SK-N-SH treated with all-trans-retinoic acid at 6 μM for 48 hours (cell line): ENCODE measurements around the gene BOK.

ENCODE experiments used
- ATAC-seq: fragments of 200-7000 bp; cut with Tn5 transposase; 3 replicates; pipeline ENCODE4 v1.9.1; 2020; ENCODE audit warnings: mild to moderate bottlenecking, moderate library complexity
- ARNTL ChIP-seq: fragments of 450-650 bp; formaldehyde crosslinking; IDR thresholded peaks from 2 replicates; pipeline ENCODE4 v1.5.0; 2020; ENCODE audit warnings: low read depth, mild to moderate bottlenecking, moderate library complexity, borderline replicate concordance
- BACH2 ChIP-seq: fragments of 250-450 bp; sonication (Bioruptor Pico); IDR thresholded peaks from 2 replicates; pipeline ENCODE4 v1.9.0; 2021; ENCODE audit warnings: mild to moderate bottlenecking, borderline replicate concordance
- CREB5 ChIP-seq: fragments of 250-450 bp; sonication (Bioruptor Pico); IDR thresholded peaks from 2 replicates; pipeline ENCODE4 v1.5.1; 2020; ENCODE audit warnings: low read depth, mild to moderate bottlenecking, moderate library complexity
- CSRNP3 ChIP-seq: fragments of 250-450 bp; sonication (Bioruptor Pico); IDR thresholded peaks from 2 replicates; pipeline ENCODE4 v1.5.1; 2021; ENCODE audit warnings: mild to moderate bottlenecking, moderate library complexity
- ESRRG ChIP-seq: fragments of 250-450 bp; sonication (Bioruptor Pico); IDR thresholded peaks from 2 replicates; pipeline ENCODE4 v1.6.1; 2021; ENCODE audit warnings: mild to moderate bottlenecking
- GLIS3 ChIP-seq: fragments of 250-450 bp; sonication (Bioruptor Pico); IDR thresholded peaks from 2 replicates; pipeline ENCODE4 v1.5.0; 2020; ENCODE audit warnings: mild to moderate bottlenecking, moderate library complexity
- ISL1 ChIP-seq: fragments of 250-450 bp; sonication (Bioruptor Pico); IDR thresholded peaks from 2 replicates; pipeline ENCODE4 v2.1.2; 2022; ENCODE audit warnings: mild to moderate bottlenecking, moderate library complexity
- OSR1 ChIP-seq: fragments of 250-450 bp; sonication (Bioruptor Pico); IDR thresholded peaks from 2 replicates; pipeline ENCODE4 v1.8.0; 2022; ENCODE audit warnings: moderate library complexity, mild to moderate bottlenecking, inconsistent platforms
- PATZ1 ChIP-seq: fragments of 250-450 bp; sonication (Bioruptor Pico); IDR thresholded peaks from 2 replicates; pipeline ENCODE4 v1.8.0; 2020; ENCODE audit warnings: mild to moderate bottlenecking, moderate library complexity, borderline replicate concordance
- POU6F1 ChIP-seq: fragments of 250-450 bp; sonication (Bioruptor Pico); IDR thresholded peaks from 2 replicates; pipeline ENCODE4 v1.8.0; 2021; ENCODE audit warnings: low read depth, mild to moderate bottlenecking, moderate library complexity, borderline replicate concordance
- RARB ChIP-seq: fragments of 250-450 bp; sonication (Bioruptor Pico); IDR thresholded peaks from 2 replicates; pipeline ENCODE4 v1.8.0; 2021; ENCODE audit warnings: mild to moderate bottlenecking, moderate library complexity
- TOX ChIP-seq: fragments of 250-450 bp; sonication (Bioruptor Pico); IDR thresholded peaks from 2 replicates; pipeline ENCODE4 v1.8.0; 2021; ENCODE audit warnings: mild to moderate bottlenecking, moderate library complexity, borderline replicate concordance
- TSHZ2 ChIP-seq: fragments of 250-450 bp; sonication (Bioruptor Pico); IDR thresholded peaks from 2 replicates; pipeline ENCODE4 v1.5.0; 2020; ENCODE audit warnings: mild to moderate bottlenecking, moderate library complexity
- ZC3H10 ChIP-seq: fragments of 250-450 bp; sonication (Bioruptor Pico); IDR thresholded peaks from 2 replicates; pipeline ENCODE4 v1.5.1; 2021; ENCODE audit warnings: mild to moderate bottlenecking, moderate library complexity
- ZFP3 ChIP-seq: fragments of 250-450 bp; sonication (Bioruptor Pico); IDR thresholded peaks from 2 replicates; pipeline ENCODE4 v1.5.0; 2020; ENCODE audit warnings: mild to moderate bottlenecking, moderate library complexity
- ZNF70 ChIP-seq: fragments of 450-650 bp; formaldehyde crosslinking; IDR thresholded peaks from 2 replicates; pipeline ENCODE4 v1.5.0; 2020; ENCODE audit warnings: mild to moderate bottlenecking, moderate library complexity
- ZNF8 ChIP-seq: fragments of 450-650 bp; formaldehyde crosslinking; IDR thresholded peaks from 2 replicates; pipeline ENCODE4 v1.5.0; 2020; ENCODE audit warnings: mild to moderate bottlenecking, moderate library complexity

The BOK gene

GRCh38 chr2:241567776-241568175 lies 9.2 kb downstream of the BOK start:
- TF ChIP-seq ZNF8, result no peak
- TF ChIP-seq ZC3H10 (CRISPR knock-in tag), result no peak
- no peak for TF ChIP-seq RARB (CRISPR knock-in tag)
- no peak for TF ChIP-seq POU6F1 (CRISPR knock-in tag)
- TF ChIP-seq BACH2 (CRISPR knock-in tag), result no peak
- no peak for TF ChIP-seq ESRRG (CRISPR knock-in tag)
- ATAC-seq, result no peak

- no peak for ATAC-seq
- TF ChIP-seq GLIS3 (CRISPR knock-in tag), result no peak
- no peak for TF ChIP-seq OSR1 (CRISPR knock-in tag)
- TF ChIP-seq TOX (CRISPR knock-in tag), result no peak
- no peak for TF ChIP-seq CREB5 (CRISPR knock-in tag)
- no peak for TF ChIP-seq TSHZ2 (CRISPR knock-in tag)
- TF ChIP-seq CSRNP3, result no peak
- TF ChIP-seq BACH2 (CRISPR knock-in tag), result no peak
- no peak for TF ChIP-seq ZNF70 (CRISPR knock-in tag)
Measured at GRCh38 chr2:241568726-241569125, 10.2 kb downstream of the BOK start.

GRCh38 chr2:241569831-241570281 lies 11.3 kb downstream of the BOK start:
- ATAC-seq, result no peak
- TF ChIP-seq TSHZ2 (CRISPR knock-in tag), result no peak
- no peak for TF ChIP-seq ISL1 (CRISPR knock-in tag)
- no peak for TF ChIP-seq ESRRG (CRISPR knock-in tag)
- TF ChIP-seq GLIS3 (CRISPR knock-in tag), result no peak
- TF ChIP-seq ARNTL (CRISPR knock-in tag), result no peak
- no peak for TF ChIP-seq CREB5 (CRISPR knock-in tag)
- no peak for TF ChIP-seq ZFP3 (CRISPR knock-in tag)
- no peak for TF ChIP-seq PATZ1 (CRISPR knock-in tag)
